Embryonic facial prominence (tissue), 1 donor: ENCODE results near the gene RFPL1.

ENCODE experiments used
- DNase-seq: peaks from one replicate; pipeline ENCODE4 v3.0.0-alpha.2; 2016; ENCODE audit errors: extremely low spot score

RFPL1 gene

GRCh38 chr22:29443452-29443851 lies 5.1 kb downstream of the RFPL1 start:
- no peak for DNase-seq

- no peak for DNase-seq
Observed at GRCh38 chr22:29443861-29444792, 5.7 kb downstream of the RFPL1 start.

GRCh38 chr22:29445508-29445907 lies 7.1 kb downstream of the RFPL1 start:
- no peak for DNase-seq

GRCh38 chr22:29447906-29448305 lies 9.5 kb downstream of the RFPL1 start:
- no peak for DNase-seq

- no peak for DNase-seq
Observed at GRCh38 chr22:29449296-29449875, 11.0 kb downstream of the RFPL1 start.

GRCh38 chr22:29450222-29450621 lies 11.8 kb downstream of the RFPL1 start:
- DNase-seq = no peak

GRCh38 chr22:29451863-29452262 lies 13.5 kb downstream of the RFPL1 start:
- no peak for DNase-seq

GRCh38 chr22:29454276-29454675 lies 15.9 kb downstream of the RFPL1 start:
- no peak for DNase-seq

- DNase-seq = no peak
Observed at GRCh38 chr22:29456211-29456671, 17.9 kb downstream of the RFPL1 start.

GRCh38 chr22:29457730-29458129 lies 19.3 kb downstream of the RFPL1 start:
- DNase-seq = no peak

GRCh38 chr22:29458551-29458950 lies 20.2 kb downstream of the RFPL1 start:
- no peak for DNase-seq

- DNase-seq = no peak
Observed at GRCh38 chr22:29459773-29460172, 21.4 kb downstream of the RFPL1 start.

GRCh38 chr22:29461263-29461662 lies 22.9 kb downstream of the RFPL1 start:
- no peak for DNase-seq

GRCh38 chr22:29463629-29464028 lies 25.2 kb downstream of the RFPL1 start:
- no peak for DNase-seq

- no peak for DNase-seq
Observed at GRCh38 chr22:29464581-29464980, 26.2 kb downstream of the RFPL1 start.

- no peak for DNase-seq
Observed at GRCh38 chr22:29469755-29470154, 31.4 kb downstream of the RFPL1 start.

GRCh38 chr22:29470159-29470855 lies 31.9 kb downstream of the RFPL1 start:
- DNase-seq = peak; percentile 6

- no peak for DNase-seq
Observed at GRCh38 chr22:29473001-29473400, 34.6 kb downstream of the RFPL1 start.

GRCh38 chr22:29475550-29475949 lies 37.2 kb downstream of the RFPL1 start:
- DNase-seq = no peak

GRCh38 chr22:29476116-29476515 lies 37.7 kb downstream of the RFPL1 start:
- no peak for DNase-seq

- no peak for DNase-seq
Observed at GRCh38 chr22:29477723-29478318, 39.4 kb downstream of the RFPL1 start.
